Heart right ventricle (tissue), 16 donors: ENCODE results near the gene RARS1. TPM values are rescaled to one million over a fixed set of nuclear protein-coding genes. Genes with fewer than 3 reads are reported as not detected.

ENCODE experiments used
- ATAC-seq, 8 donors: fragments of 200-7000 bp; cut with Tn5 transposase; one replicate each; pipeline ENCODE4 v1.9.1; 2020; ENCODE audit warnings: mild to moderate bottlenecking in 8 of 8, moderate library complexity in 8 of 8, moderate number of reproducible peaks in 1 of 8
- DNase-seq, 2 donors: peaks; one replicate each; pipeline ENCODE4 v3.0.0-alpha.2; 2020
- H3K27ac ChIP-seq, 10 donors: fragments of 200-600 bp; sonication (generic) in 2 of 10; one replicate each; pipeline versions ENCODE4 v1.5.0 to v1.8.0; 2020 to 2022; ENCODE audit warnings: mild to moderate bottlenecking in 3 of 10
- H3K27me3 ChIP-seq, 7 donors: fragments of 200-600 bp; one replicate each; pipeline ENCODE4 v1.8.0; 2021 to 2022; ENCODE audit warnings: mild to moderate bottlenecking in 2 of 7
- H3K36me3 ChIP-seq, 9 donors: fragments of 200-600 bp; sonication (generic) in 1 of 9; one replicate each; pipeline versions ENCODE4 v1.5.0 to v1.8.0; 2020 to 2022; ENCODE audit warnings: mild to moderate bottlenecking in 2 of 9
- H3K4me1 ChIP-seq, 9 donors: fragments of 200-600 bp; sonication (generic) in 1 of 9; one replicate each; pipeline versions ENCODE4 v1.5.0 to v1.8.0; 2020 to 2022; ENCODE audit warnings: mild to moderate bottlenecking in 4 of 9
- H3K4me3 ChIP-seq, 10 donors: fragments of 200-600 bp; sonication (generic) in 2 of 10; one replicate each; pipeline versions ENCODE4 v1.5.0 to v1.8.0; 2020 to 2022; ENCODE audit warnings: mild to moderate bottlenecking in 7 of 10, moderate library complexity in 2 of 10
- H3K9me3 ChIP-seq, 11 donors: fragments of 200-600 bp in 10 of 11; sonication (generic) in 2 of 11; one replicate each; pipeline versions ENCODE4 v1.5.0 to v1.8.0; 2013 to 2022; ENCODE audit warnings: mild to moderate bottlenecking in 2 of 11, control low read depth in 1 of 11, moderate library complexity in 1 of 11
- WGBS, 2 donors: extraction: QIAGEN DNeasy Blood & Tissue Kit; methylation state at CpG; one replicate each; pipeline ENCODE4 v1.1.7; 2013; ENCODE audit warnings: inconsistent platforms in 1 of 2; 5-methylcytosine and 5-hydroxymethylcytosine counted together
- intact Hi-C, 10 donors: fragments of 100-400 bp; cut with DNase I; formaldehyde crosslinking; loops; one replicate each; pipeline versions ENCODE4 v1.11.1 to v1.14.2; 2022
- polyA plus RNA-seq, 2 donors: library from polyadenylated mRNA; stranded (reverse); fragments of 200-250 nt; gene quantifications; one replicate each; pipeline ENCODE4 v1.2.3, GENCODE V29; 2013
- total RNA-seq, 10 donors: library from RNA; stranded (reverse); fragmentation: NEBNext Ultra II Directional in 3 of 10; extraction: Animal tissue kit (Norgen Biotek cat#: 25700) in 3 of 10; gene quantifications; one replicate each; pipeline versions ENCODE4 v1.2.1 to v1.2.4, GENCODE V29; 2021 to 2023
- TF ChIP-seq, protein P1 (sequence below), 9 donors: fragments of 200-600 bp; sonication (generic) in 2 of 9; IDR thresholded peaks; one replicate each; pipeline versions ENCODE4 v1.5.0 to v1.8.0; 2021 to 2022; ENCODE audit warnings: antibody characterized with exemption in 9 of 9, mild to moderate bottlenecking in 5 of 9, moderate library complexity in 1 of 9
- donor health status: Arrhythmogenic right ventricular cardiomyopathy.
- donor health status: ischemic (EF 13 %, LVEDD 7.1; RV severe dilation, severe dysfunction).
- donor health status: healthy with polysubstance abuse.
- donor health status: DM: no; HTN: yes; CAD: no.
- donor health status: DM: no; HTN: no; CAD: no.
- donor health status: ischemic (EF 25% LVEDD 6.9; RV normal size, moderate dysfunction).
- donor health status: ischemic (EF 25% LVEDD 5.7; RV mildly dilated, moderate dysfunction).
- donor health status: healthy.
- donor health status: DM: yes; HTN: yes; CAD: no.
- donor health status: Ischemic cardiomyopathy.
- donor health status: ischemic (EF 35%, LVEDD 5.7; RV mildly dilated, moderate dysfunction).
- donor health status: nonischemic (EF 11% LVEDD 7.7; RV severe dilation, severe dysfunction).
- donor health status: DM: yes; HTN: yes; CAD: no.
- donor health status: PGD.
- donor health status: ischemic (EF 29% LVEDD 5.4; RV normal size, mild dysfunction).
- donor health status: nonischemic (EF 23%, LVEDD 6.1; RV moderate dilation, normal function).

Gene RARS1
- total and polyA plus RNA-seq, 12 donors, result 22.4 to 52.5 (median 45.2) TPM

- intact Hi-C loops, result loop anchor here in 1 of 10 donors (5.0 kb wide), 1 partner anchor 183 kb away; no protein-coding TSS in a partner anchor
- DNase-seq (no peak), ATAC-seq (no peak)
- 78 to 79% methylated on average over 3 of the region's 3 CpGs for WGBS, 2 donors
- H3K4me1 ChIP-seq, result peaks cover 0 to 4% (median 0%) of the 10 kb centered on the region in 9 donors
- no peaks in the 10 kb centered on the region for H3K9me3 ChIP-seq
- no peak overlapping the region for H3K4me3 ChIP-seq
- no peaks in the 10 kb centered on the region for H3K36me3 ChIP-seq
- TF ChIP-seq, protein P1, sequence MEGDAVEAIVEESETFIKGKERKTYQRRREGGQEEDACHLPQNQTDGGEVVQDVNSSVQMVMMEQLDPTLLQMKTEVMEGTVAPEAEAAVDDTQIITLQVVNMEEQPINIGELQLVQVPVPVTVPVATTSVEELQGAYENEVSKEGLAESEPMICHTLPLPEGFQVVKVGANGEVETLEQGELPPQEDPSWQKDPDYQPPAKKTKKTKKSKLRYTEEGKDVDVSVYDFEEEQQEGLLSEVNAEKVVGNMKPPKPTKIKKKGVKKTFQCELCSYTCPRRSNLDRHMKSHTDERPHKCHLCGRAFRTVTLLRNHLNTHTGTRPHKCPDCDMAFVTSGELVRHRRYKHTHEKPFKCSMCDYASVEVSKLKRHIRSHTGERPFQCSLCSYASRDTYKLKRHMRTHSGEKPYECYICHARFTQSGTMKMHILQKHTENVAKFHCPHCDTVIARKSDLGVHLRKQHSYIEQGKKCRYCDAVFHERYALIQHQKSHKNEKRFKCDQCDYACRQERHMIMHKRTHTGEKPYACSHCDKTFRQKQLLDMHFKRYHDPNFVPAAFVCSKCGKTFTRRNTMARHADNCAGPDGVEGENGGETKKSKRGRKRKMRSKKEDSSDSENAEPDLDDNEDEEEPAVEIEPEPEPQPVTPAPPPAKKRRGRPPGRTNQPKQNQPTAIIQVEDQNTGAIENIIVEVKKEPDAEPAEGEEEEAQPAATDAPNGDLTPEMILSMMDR (IDR thresholded peaks at IDR 0.05), result no peak
- no peaks in the 10 kb centered on the region for H3K27me3 ChIP-seq
- no peak overlapping the region for H3K27ac ChIP-seq
Observed at GRCh38 chr5:168469816-168470215, 16.5 kb upstream of the RARS1 start.

- no peak overlapping the region for H3K27ac ChIP-seq
- TF ChIP-seq, protein P1 (IDR thresholded peaks at IDR 0.05), result no peak
- ATAC-seq (no peak), DNase-seq (no peak)
- H3K4me3 ChIP-seq, result no peak overlapping the region
- no peaks in the 10 kb centered on the region for H3K36me3 ChIP-seq
- intact Hi-C loops, result loop anchor here in 1 of 10 donors (5.0 kb wide), 1 partner anchor 184 kb away; no protein-coding TSS in a partner anchor
- no peaks in the 10 kb centered on the region for H3K9me3 ChIP-seq
- peaks cover 0 to 4% (median 0%) of the 10 kb centered on the region in 9 donors for H3K4me1 ChIP-seq
- H3K27me3 ChIP-seq, result no peaks in the 10 kb centered on the region
- 80 to 83% methylated on average over 4 of the region's 4 CpGs for WGBS, 2 donors
Observed at GRCh38 chr5:168471785-168472184, 14.5 kb upstream of the RARS1 start.

GRCh38 chr5:168472329-168472728 is 13.9 kb upstream of the RARS1 start:
- Histone ChIP-seq H3K9me3 (no peaks in the 10 kb centered on the region), H3K4me1 (peaks cover 0 to 4% (median 0%) of the 10 kb centered on the region in 9 donors), H3K27me3 (no peaks in the 10 kb centered on the region), H3K4me3 (no peak overlapping the region), H3K36me3 (no peaks in the 10 kb centered on the region), H3K27ac (no peak overlapping the region)
- 63 to 66% methylated on average over 5 of the region's 5 CpGs for WGBS, 2 donors
- ATAC-seq, result peak in 3 of 8 donors; percentile 70 to 77 (median 70)
- DNase-seq, result no peak
- intact Hi-C loops, result loop anchor here in 1 of 10 donors (5.0 kb wide), 1 partner anchor 185 kb away; no protein-coding TSS in a partner anchor
- TF ChIP-seq, protein P1 (IDR thresholded peaks at IDR 0.05), result peak in 1 of 9 donors; percentile 9

- intact Hi-C loops, result loop anchor here in 1 of 10 donors (5.0 kb wide), 1 partner anchor 187 kb away; no protein-coding TSS in a partner anchor
- TF ChIP-seq, protein P1 (IDR thresholded peaks at IDR 0.05), result no peak
Observed at GRCh38 chr5:168474319-168474718, 12.0 kb upstream of the RARS1 start.

More at GRCh38 chr5:168474319-168474718, 12.0 kb upstream of the RARS1 start:
- no peak overlapping the region for H3K4me3 ChIP-seq
- no peaks in the 10 kb centered on the region for H3K9me3 ChIP-seq
- H3K36me3 ChIP-seq, result no peaks in the 10 kb centered on the region
- peaks cover 0 to 4% (median 0%) of the 10 kb centered on the region in 9 donors for H3K4me1 ChIP-seq
- H3K27ac ChIP-seq, result no peak overlapping the region
- DNase-seq (no peak), ATAC-seq (no peak)
- H3K27me3 ChIP-seq, result no peaks in the 10 kb centered on the region
- WGBS, 2 donors, result 40 to 48% methylated on average over 1 of the region's 1 CpG
